Prostate gland (tissue), 2 donors: ENCODE measurements around the gene JUNB. TPM values are rescaled to one million over a fixed set of nuclear protein-coding genes. Genes with fewer than 3 reads are reported as not detected.

Experiments used
- DNase-seq: peaks from one replicate; pipeline ENCODE4 v3.0.0-alpha.2; 2019; ENCODE audit warnings: low spot score
- H3K27ac ChIP-seq, 2 donors: fragments of 200-600 bp; sonication (generic); 2 replicates each; pipeline ENCODE4 v1.5.1; 2017 to 2019
- H3K27me3 ChIP-seq: fragments of 200-600 bp; sonication (generic); replicated peaks from 2 replicates; pipeline ENCODE4 v1.5.1; 2019; ENCODE audit not compliant: insufficient read depth
- H3K36me3 ChIP-seq, 2 donors: fragments of 200-600 bp; sonication (generic); 1 replicate in 1 of 2; 2 replicates in 1 of 2; pipeline versions ENCODE4 v1.5.1 to v1.8.1; 2017 to 2019
- H3K4me1 ChIP-seq: fragments of 200-600 bp; sonication (generic); replicated peaks from 2 replicates; pipeline ENCODE4 v1.5.1; 2019
- H3K4me3 ChIP-seq, 2 donors: fragments of 200-600 bp; sonication (generic); 2 replicates each; pipeline ENCODE4 v1.5.1; 2017 to 2019
- H3K9me3 ChIP-seq: fragments of 200-600 bp; sonication (generic); 2 replicates; pipeline ENCODE4 v1.5.1; 2017
- CTCF ChIP-seq, 4 experiments: fragments of 200-600 bp in 2 of 4; fragments of 450-650 bp in 2 of 4; sonication (generic) in 2 of 4; IDR thresholded peaks; 1 replicate in 3 of 4; 2 replicates in 1 of 4; pipeline ENCODE4 v1.5.1; 2016 to 2019; ENCODE audit warnings: antibody characterized with exemption in 4 of 4, mild to moderate bottlenecking in 2 of 4, moderate library complexity in 2 of 4
- POLR2A ChIP-seq: fragments of 450-650 bp; IDR thresholded peaks from one replicate; pipeline ENCODE4 v1.6.1; 2016; ENCODE audit warnings: antibody characterized with exemption, mild to moderate bottlenecking
- POLR2AphosphoS5 ChIP-seq: sonication (generic); formaldehyde crosslinking; IDR thresholded peaks from one replicate; pipeline ENCODE4 v1.6.1; 2017; ENCODE audit warnings: antibody characterized with exemption
- WGBS: methylation state at CpG from one replicate; pipeline ENCODE4 v1.1.5; 2018; 5-methylcytosine and 5-hydroxymethylcytosine counted together
- intact Hi-C: fragments of 100-400 bp; cut with DNase I; formaldehyde crosslinking; loops from one replicate; pipeline ENCODE4 v1.14.2; 2022
- total RNA-seq, 2 donors: library from RNA; depleted of rRNA; stranded (reverse); fragments of >200 nt; gene quantifications; one replicate each; pipeline ENCODE4 v1.1.0, GENCODE V29; 2016

The JUNB gene
- total RNA-seq, 2 donors from 2014 or later = 173 to 290 TPM

GRCh38 chr19:12833418-12833737 lies 42.1 kb downstream of the JUNB start:
- TF ChIP-seq POLR2A (no peak), CTCF (IDR thresholded peaks at IDR 0.05) (no peak), POLR2AphosphoS5 (no peak)
- Histone ChIP-seq H3K4me3 (peak overlapping the region in 1 of 2 donors; percentile 36), H3K36me3 (no peaks in the 10 kb centered on the region), H3K27ac (no peak overlapping the region), H3K4me1 (peaks cover 6% of the 10 kb centered on the region), H3K9me3 (no peaks in the 10 kb centered on the region), H3K27me3 (peaks cover 23% of the 10 kb centered on the region)
- WGBS = 1% methylated on average over 5 of the region's 5 CpGs
- no peak for DNase-seq
- intact Hi-C loops = no loop called here

GRCh38 chr19:12833738-12834565 lies 42.7 kb downstream of the JUNB start:
- WGBS = under 1% methylated on average over 66 of the region's 87 CpGs

GRCh38 chr19:12834566-12834943 lies 43.3 kb downstream of the JUNB start, which contains the start of gene RTBDN:
Gene RTBDN (minus strand): TSS chr19:12834579. CDS start chr19:12829979, 4,600 bp downstream.
- 5% methylated on average over 20 of the region's 20 CpGs for WGBS
- no peak for DNase-seq
- intact Hi-C loops = no loop called here
- H3K4me1 ChIP-seq = peaks cover 6% of the 10 kb centered on the region
- no peak for TF ChIP-seq POLR2AphosphoS5
- TF ChIP-seq POLR2A = no peak
- TF ChIP-seq CTCF (IDR thresholded peaks at IDR 0.05) = no peak
- no peaks in the 10 kb centered on the region for H3K36me3 ChIP-seq
- H3K9me3 ChIP-seq = no peaks in the 10 kb centered on the region
- peak within 1 kb of the TSS; percentile 17 to 36 for H3K4me3 ChIP-seq
- H3K27me3 ChIP-seq = peaks cover 28% of the 10 kb centered on the region
- H3K27ac ChIP-seq = no peak within 1 kb of the TSS

More at GRCh38 chr19:12833738-12834565, 42.7 kb downstream of the JUNB start:
- Histone ChIP-seq H3K4me1 (peaks cover 6% of the 10 kb centered on the region), H3K9me3 (no peaks in the 10 kb centered on the region), H3K27me3 (peaks cover 27% of the 10 kb centered on the region), H3K36me3 (no peaks in the 10 kb centered on the region), H3K4me3 (peak overlapping the region; percentile 17 to 36), H3K27ac (no peak overlapping the region)
- DNase-seq = no peak
- no peak for TF ChIP-seq POLR2AphosphoS5
- TF ChIP-seq POLR2A = no peak
- TF ChIP-seq CTCF (IDR thresholded peaks at IDR 0.05) = no peak
- intact Hi-C loops = no loop called here

GRCh38 chr19:12834976-12835757 lies 43.9 kb downstream of the JUNB start:
- no peaks in the 10 kb centered on the region for H3K9me3 ChIP-seq
- peaks cover 6% of the 10 kb centered on the region for H3K4me1 ChIP-seq
- peaks cover 24% of the 10 kb centered on the region for H3K27me3 ChIP-seq
- H3K36me3 ChIP-seq = no peaks in the 10 kb centered on the region
- no peak for DNase-seq
- intact Hi-C loops = no loop called here
- H3K4me3 ChIP-seq = no peak overlapping the region
- 8% methylated on average over 38 of the region's 39 CpGs for WGBS
- H3K27ac ChIP-seq = no peak overlapping the region
- TF ChIP-seq POLR2AphosphoS5 (no peak), CTCF (IDR thresholded peaks at IDR 0.05) (no peak), POLR2A (no peak)
